Hematopoietic multipotent progenitor cell (in vitro differentiated cells): ENCODE measurements around the gene KCTD16. TPM values are rescaled to one million over a fixed set of nuclear protein-coding genes. Genes with fewer than 3 reads are reported as not detected.

Source experiments
- DNase-seq, 3 donors: peaks; one replicate each; pipeline ENCODE4 v3.0.0-alpha.2; 2011 to 2015; ENCODE audit warnings: low read depth in 2 of 3, low spot score in 2 of 3
- total RNA-seq: library from RNA; depleted of rRNA; stranded (reverse); fragments of >200 nt; gene quantifications from one replicate; pipeline ENCODE4 v1.2.3, GENCODE V29; 2012

Gene KCTD16
- total RNA-seq, 1 donor, result under 0.01 TPM

GRCh38 chr5:144436007-144436406, 265.3 kb downstream of the KCTD16 start:
- DNase-seq, result no peak

- no peak for DNase-seq
Observed at GRCh38 chr5:144438237-144438636, 267.6 kb downstream of the KCTD16 start.

GRCh38 chr5:144448457-144448856, 277.8 kb downstream of the KCTD16 start:
- DNase-seq, result no peak

GRCh38 chr5:144451187-144451973, 280.7 kb downstream of the KCTD16 start:
- no peak for DNase-seq

- no peak for DNase-seq
Observed at GRCh38 chr5:144453753-144454152, 283.1 kb downstream of the KCTD16 start.

- no peak for DNase-seq
Observed at GRCh38 chr5:144457160-144457559, 286.5 kb downstream of the KCTD16 start.

- DNase-seq, result no peak
Observed at GRCh38 chr5:144458216-144458615, 287.5 kb downstream of the KCTD16 start.

GRCh38 chr5:144460600-144460999, 289.9 kb downstream of the KCTD16 start:
- DNase-seq, result no peak

GRCh38 chr5:144462577-144462976, 291.9 kb downstream of the KCTD16 start:
- DNase-seq, result no peak

GRCh38 chr5:144463481-144464223, 293.0 kb downstream of the KCTD16 start:
- no peak for DNase-seq

- DNase-seq, result no peak
Observed at GRCh38 chr5:144464306-144464705, 293.6 kb downstream of the KCTD16 start.

- DNase-seq, result no peak
Observed at GRCh38 chr5:144465441-144465840, 294.8 kb downstream of the KCTD16 start.

GRCh38 chr5:144467792-144468191, 297.1 kb downstream of the KCTD16 start:
- DNase-seq, result no peak

- DNase-seq, result no peak
Observed at GRCh38 chr5:144468571-144468970, 297.9 kb downstream of the KCTD16 start.

GRCh38 chr5:144469106-144469505, 298.4 kb downstream of the KCTD16 start:
- no peak for DNase-seq

GRCh38 chr5:144472221-144472620, 301.5 kb downstream of the KCTD16 start:
- no peak for DNase-seq

- DNase-seq, result no peak
Observed at GRCh38 chr5:144473650-144474049, 303.0 kb downstream of the KCTD16 start.

GRCh38 chr5:144478565-144478964, 307.9 kb downstream of the KCTD16 start:
- no peak for DNase-seq

GRCh38 chr5:144481861-144482260, 311.2 kb downstream of the KCTD16 start:
- no peak for DNase-seq

- DNase-seq, result no peak
Observed at GRCh38 chr5:144484124-144484897, 313.6 kb downstream of the KCTD16 start.

- no peak for DNase-seq
Observed at GRCh38 chr5:144485540-144485939, 314.9 kb downstream of the KCTD16 start.
